Measurements from ENCODE around the gene PROP1.
"Not testable (repeated sequence)": the region's sequence is repeated elsewhere in the genome, so short reads cannot be mapped to it uniquely, and the experiment has no call there.

GRCh38 chr5:178012758-178013157 lies 16.7 kb upstream of the PROP1 start:
- not testable (repeated sequence) for TF ChIP-seq CTCF (IDR thresholded peaks at IDR 0.05 in 2 of 3, conservative IDR thresholded peaks at IDR 0.05 in 1 of 3; ENCODE audit: borderline replicate concordance in 1 of 3, insufficient read depth in 1 of 3, low read depth in 2 of 3, low read length in 2 of 3); MAX (IDR thresholded peaks at IDR 0.05); POLR2AphosphoS5 (IDR thresholded peaks at IDR 0.05; ENCODE audit: low read depth, low read length); SP1 (IDR thresholded peaks at IDR 0.05; ENCODE audit: low read depth); ZFX (IDR thresholded peaks at IDR 0.05); REST (IDR thresholded peaks at IDR 0.05; ENCODE audit: low read depth); EZH2 (IDR thresholded peaks at IDR 0.05); ZNF274 (IDR thresholded peaks at IDR 0.05; ENCODE audit: low read depth, low read length); CEBPB (IDR thresholded peaks at IDR 0.05; ENCODE audit: low read depth); EZH2phosphoT487 (IDR thresholded peaks at IDR 0.05; ENCODE audit: borderline replicate concordance); POLR2A (IDR thresholded peaks at IDR 0.05; ENCODE audit: borderline replicate concordance, extremely low read depth, insufficient read depth, insufficient read length); ZBTB33 (IDR thresholded peaks at IDR 0.05; ENCODE audit: extremely low read depth, insufficient replicate concordance, low read length)
